ENCODE results near the gene PRSS53. TPM values are rescaled to one million over a fixed set of nuclear protein-coding genes. Genes with fewer than 3 reads are reported as not detected.
"Not testable (repeated sequence)": the region's sequence is repeated elsewhere in the genome, so short reads cannot be mapped to it uniquely, and the experiment has no call there.

The PRSS53 gene
- total RNA-seq (1 to 10 TPM; 3.2 to 4.4 TPM), total RNA-seq (5.5 to 9.7 reads per million in 2 donors)

- Mint-ChIP-seq H3K27me3 (no peaks in the 10 kb centered on the region), H3K4me3 (no peak within 1 kb of the TSS), H3K27ac (peak within 1 kb of the TSS; percentile 68), H3K4me1 (peaks cover 3% of the 10 kb centered on the region), H3K36me3 (ENCODE audit: low read depth) (peaks cover 2% of the 10 kb centered on the region)
- DNase-seq (no peak), ATAC-seq (no peak)
- H3K9me3 ChIP-seq (ENCODE audit: control insufficient read depth, low read length, poor library complexity, severe bottlenecking) = no peaks in the 10 kb centered on the region
Measured at GRCh38 chr16:31088459-31089183, at the start of gene PRSS53. TSS of gene PRSS53 (minus strand) at chr16:31088943. CDS start at chr16:31088809, 134 bp downstream.

- not testable (repeated sequence) for DNase-seq; H3K27ac Mint-ChIP-seq; ATAC-seq; H3K27me3 Mint-ChIP-seq; H3K4me1 Mint-ChIP-seq; H3K9me3 ChIP-seq (ENCODE audit: control insufficient read depth, low read length, poor library complexity, severe bottlenecking); H3K36me3 Mint-ChIP-seq (ENCODE audit: low read depth); H3K4me3 Mint-ChIP-seq
Measured at GRCh38 chr16:31136822-31137499, 48.2 kb upstream of the PRSS53 start.

- Mint-ChIP-seq H3K27ac (peak overlapping the region; percentile 37), H3K4me3 (no peak overlapping the region), H3K4me1 (peaks cover 4% of the 10 kb centered on the region), H3K36me3 (ENCODE audit: low read depth) (no peaks in the 10 kb centered on the region), H3K27me3 (no peaks in the 10 kb centered on the region)
- no peak for ATAC-seq
- no peaks in the 10 kb centered on the region for H3K9me3 ChIP-seq (ENCODE audit: control insufficient read depth, low read length, poor library complexity, severe bottlenecking)
- no peak for DNase-seq
Measured at GRCh38 chr16:31136287-31136662, 47.5 kb upstream of the PRSS53 start.

GRCh38 chr16:31135535-31136286, 47.0 kb upstream of the PRSS53 start, which contains the start of gene PRSS8:
TSS of gene PRSS8 (minus strand) at chr16:31135727. CDS start at chr16:31135498, 229 bp downstream.
- peaks cover 4% of the 10 kb centered on the region for H3K4me1 Mint-ChIP-seq
- no peak within 1 kb of the TSS for H3K4me3 Mint-ChIP-seq
- no peaks in the 10 kb centered on the region for H3K9me3 ChIP-seq (ENCODE audit: control insufficient read depth, low read length, poor library complexity, severe bottlenecking)
- H3K36me3 Mint-ChIP-seq (ENCODE audit: low read depth) = no peaks in the 10 kb centered on the region
- ATAC-seq (no peak), DNase-seq (no peak)
- H3K27ac Mint-ChIP-seq = peak within 1 kb of the TSS; percentile 37
- H3K27me3 Mint-ChIP-seq = no peaks in the 10 kb centered on the region

GRCh38 chr16:31134625-31135534, 46.1 kb upstream of the PRSS53 start:
- H3K27me3 Mint-ChIP-seq = no peaks in the 10 kb centered on the region
- no peak for ATAC-seq
- H3K4me3 Mint-ChIP-seq = no peak overlapping the region
- no peak overlapping the region for H3K27ac Mint-ChIP-seq
- H3K9me3 ChIP-seq (ENCODE audit: control insufficient read depth, low read length, poor library complexity, severe bottlenecking) = no peaks in the 10 kb centered on the region
- peaks cover 4% of the 10 kb centered on the region for H3K4me1 Mint-ChIP-seq
- H3K36me3 Mint-ChIP-seq (ENCODE audit: low read depth) = no peaks in the 10 kb centered on the region
- DNase-seq = no peak

- H3K9me3 ChIP-seq (ENCODE audit: control insufficient read depth, low read length, poor library complexity, severe bottlenecking) = no peaks in the 10 kb centered on the region
- H3K27ac Mint-ChIP-seq = peak overlapping the region; percentile 77
- no peaks in the 10 kb centered on the region for H3K27me3 Mint-ChIP-seq
- no peak overlapping the region for H3K4me3 Mint-ChIP-seq
- ATAC-seq (peak; percentile 24), DNase-seq (no peak)
- H3K4me1 Mint-ChIP-seq = peaks cover 4% of the 10 kb centered on the region
- H3K36me3 Mint-ChIP-seq (ENCODE audit: low read depth) = no peaks in the 10 kb centered on the region
Measured at GRCh38 chr16:31134091-31134571, 45.4 kb upstream of the PRSS53 start.

GRCh38 chr16:31133046-31133501, 44.3 kb upstream of the PRSS53 start:
- no peak overlapping the region for H3K4me3 Mint-ChIP-seq
- ATAC-seq (no peak), DNase-seq (no peak)
- peak overlapping the region; percentile 77 for H3K27ac Mint-ChIP-seq
- H3K27me3 Mint-ChIP-seq = no peaks in the 10 kb centered on the region
- no peaks in the 10 kb centered on the region for H3K9me3 ChIP-seq (ENCODE audit: control insufficient read depth, low read length, poor library complexity, severe bottlenecking)
- H3K36me3 Mint-ChIP-seq (ENCODE audit: low read depth) = no peaks in the 10 kb centered on the region
- H3K4me1 Mint-ChIP-seq = peaks cover 4% of the 10 kb centered on the region

- no peak for DNase-seq
- Mint-ChIP-seq H3K36me3 (ENCODE audit: low read depth) (no peaks in the 10 kb centered on the region), H3K27me3 (no peaks in the 10 kb centered on the region), H3K4me1 (peaks cover 4% of the 10 kb centered on the region), H3K27ac (peak overlapping the region; percentile 77), H3K4me3 (no peak overlapping the region)
- ATAC-seq = no peak
- H3K9me3 ChIP-seq (ENCODE audit: control insufficient read depth, low read length, poor library complexity, severe bottlenecking) = no peaks in the 10 kb centered on the region
Measured at GRCh38 chr16:31132303-31132979, 43.7 kb upstream of the PRSS53 start.

- no peak for ATAC-seq
- peaks cover 4% of the 10 kb centered on the region for H3K4me1 Mint-ChIP-seq
- H3K36me3 Mint-ChIP-seq (ENCODE audit: low read depth) = no peaks in the 10 kb centered on the region
- DNase-seq = no peak
- no peaks in the 10 kb centered on the region for H3K27me3 Mint-ChIP-seq
- H3K27ac Mint-ChIP-seq = peak overlapping the region; percentile 77
- no peak overlapping the region for H3K4me3 Mint-ChIP-seq
- no peaks in the 10 kb centered on the region for H3K9me3 ChIP-seq (ENCODE audit: control insufficient read depth, low read length, poor library complexity, severe bottlenecking)
Measured at GRCh38 chr16:31131841-31132271, 43.1 kb upstream of the PRSS53 start.

GRCh38 chr16:31131416-31131815, 42.7 kb upstream of the PRSS53 start:
- no peak for ATAC-seq
- peaks cover 4% of the 10 kb centered on the region for H3K4me1 Mint-ChIP-seq
- no peaks in the 10 kb centered on the region for H3K27me3 Mint-ChIP-seq
- H3K4me3 Mint-ChIP-seq = no peak overlapping the region
- H3K27ac Mint-ChIP-seq = no peak overlapping the region
- H3K9me3 ChIP-seq (ENCODE audit: control insufficient read depth, low read length, poor library complexity, severe bottlenecking) = no peaks in the 10 kb centered on the region
- no peak for DNase-seq
- H3K36me3 Mint-ChIP-seq (ENCODE audit: low read depth) = no peaks in the 10 kb centered on the region

- H3K4me3 Mint-ChIP-seq = no peak overlapping the region
- no peaks in the 10 kb centered on the region for H3K27me3 Mint-ChIP-seq
- no peaks in the 10 kb centered on the region for H3K36me3 Mint-ChIP-seq (ENCODE audit: low read depth)
- no peak for DNase-seq
- no peaks in the 10 kb centered on the region for H3K9me3 ChIP-seq (ENCODE audit: control insufficient read depth, low read length, poor library complexity, severe bottlenecking)
- H3K4me1 Mint-ChIP-seq = peaks cover 4% of the 10 kb centered on the region
- no peak for ATAC-seq
- no peak overlapping the region for H3K27ac Mint-ChIP-seq
Measured at GRCh38 chr16:31130899-31131298, 42.2 kb upstream of the PRSS53 start.

- H3K4me1 Mint-ChIP-seq = peaks cover 4% of the 10 kb centered on the region
- H3K36me3 Mint-ChIP-seq (ENCODE audit: low read depth) = no peaks in the 10 kb centered on the region
- H3K9me3 ChIP-seq (ENCODE audit: control insufficient read depth, low read length, poor library complexity, severe bottlenecking) = no peaks in the 10 kb centered on the region
- H3K27ac Mint-ChIP-seq = no peak overlapping the region
- H3K27me3 Mint-ChIP-seq = no peaks in the 10 kb centered on the region
- ATAC-seq (no peak), DNase-seq (no peak)
- no peak overlapping the region for H3K4me3 Mint-ChIP-seq
Measured at GRCh38 chr16:31130336-31130891, 41.7 kb upstream of the PRSS53 start.

All from T-helper 17 cell (primary cell).